NCI-H146 treated with DMSO at 0.1 percent for 48 hours (cell line): ENCODE measurements around the gene ACSF3.
"Not testable (repeated sequence)": the region's sequence is repeated elsewhere in the genome, so short reads cannot be mapped to it uniquely, and the experiment has no call there.

Experiments used
- DNase-seq: peaks from one replicate; lab custom pipeline; 2025; ENCODE audit not compliant: unreplicated experiment; lab: John Stamatoyannopoulos, UW

Gene ACSF3

DNA sequence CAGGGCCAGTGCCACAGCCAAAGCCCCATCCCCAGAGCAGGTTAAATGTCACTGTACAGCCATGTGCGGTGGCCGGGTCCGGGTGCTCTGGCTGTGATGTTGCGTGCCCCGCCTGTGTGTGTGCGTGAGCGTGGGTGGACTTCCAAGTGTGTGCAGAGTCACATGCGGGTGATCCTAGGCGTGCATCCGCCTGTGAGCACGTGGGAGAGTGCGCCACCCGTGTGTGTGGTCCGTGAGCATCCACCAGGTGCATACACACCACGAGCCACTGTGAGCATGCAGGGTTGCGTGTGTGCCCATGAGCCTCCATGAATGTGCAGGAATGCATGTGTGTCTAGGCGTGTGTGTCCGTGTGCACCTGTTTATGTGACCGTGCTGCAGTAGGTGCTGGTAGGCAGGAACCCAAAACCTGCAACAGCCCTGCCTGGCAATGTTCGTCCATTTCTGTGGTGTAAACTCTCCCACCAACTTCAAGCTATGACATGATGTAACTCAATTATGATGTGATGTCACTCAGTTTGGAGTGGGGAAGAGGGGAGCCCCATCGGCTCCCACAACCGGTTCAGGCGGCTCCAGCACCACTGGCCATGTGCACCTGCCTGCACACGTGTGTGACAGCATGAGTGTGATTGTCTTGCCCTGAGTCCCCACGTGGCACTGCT, 37.6 kb upstream of the ACSF3 start:
- no peak for DNase-seq

DNA sequence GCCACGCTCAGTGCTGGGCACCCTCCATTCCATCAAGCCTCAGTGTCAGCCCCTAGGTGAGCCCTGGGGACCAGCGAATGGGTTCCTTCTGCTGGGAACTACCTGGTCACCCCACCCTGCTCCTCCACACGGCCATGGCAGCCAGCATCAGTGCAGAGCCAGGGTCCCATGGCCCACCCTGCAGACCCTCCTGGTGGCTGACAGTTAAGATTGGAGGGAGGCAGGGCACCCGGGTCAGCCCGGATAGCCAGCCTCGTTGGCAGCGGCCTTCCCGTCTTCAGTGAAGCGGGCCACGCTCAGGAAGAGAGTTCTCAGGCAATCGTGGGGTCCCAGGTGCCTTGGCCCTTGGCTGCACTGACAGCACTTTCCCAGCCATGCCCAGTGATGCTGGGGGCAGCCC, 37.1 kb upstream of the ACSF3 start:
- DNase-seq = no peak

DNA sequence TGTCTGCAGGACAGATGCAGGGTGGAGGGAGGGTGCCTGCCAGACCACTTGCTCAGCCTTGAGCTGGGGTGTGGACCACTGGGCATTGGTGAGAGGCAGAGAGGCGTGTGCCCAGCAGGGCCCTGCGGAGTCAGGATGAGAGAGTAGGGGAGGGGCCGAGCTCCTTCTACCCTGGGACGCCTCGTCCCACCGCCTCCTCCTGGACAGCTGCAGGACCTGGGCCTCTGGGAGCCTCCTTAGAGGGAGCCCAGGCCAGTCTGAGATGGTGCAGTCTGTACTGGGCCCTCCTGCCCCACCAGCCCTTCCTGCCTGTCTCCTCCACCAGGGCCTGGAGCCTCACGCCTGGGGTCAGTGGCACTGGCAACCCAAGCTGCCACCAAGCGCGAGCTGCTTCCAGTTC, 35.9 kb upstream of the ACSF3 start:
- DNase-seq = no peak

DNA sequence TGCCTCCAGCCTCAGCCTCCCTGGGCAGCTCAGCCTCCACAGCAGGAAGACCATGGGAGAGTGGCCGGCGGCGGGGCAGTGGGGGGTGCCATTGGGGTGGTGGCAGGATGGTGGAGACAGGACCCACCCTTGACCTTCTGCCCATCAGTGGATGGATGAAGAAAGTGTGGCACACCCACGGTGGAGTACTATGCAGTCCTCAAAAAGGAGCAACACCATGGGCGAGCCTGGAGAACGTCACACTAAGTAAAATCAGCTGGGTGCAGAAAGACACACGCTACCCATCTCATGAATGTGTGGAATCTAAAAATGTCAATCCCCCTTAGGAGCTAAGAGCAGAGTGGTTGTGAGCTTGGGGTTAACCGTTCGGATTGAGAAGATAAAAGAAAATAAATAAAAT, 34.8 kb upstream of the ACSF3 start:
- no peak for DNase-seq

DNA sequence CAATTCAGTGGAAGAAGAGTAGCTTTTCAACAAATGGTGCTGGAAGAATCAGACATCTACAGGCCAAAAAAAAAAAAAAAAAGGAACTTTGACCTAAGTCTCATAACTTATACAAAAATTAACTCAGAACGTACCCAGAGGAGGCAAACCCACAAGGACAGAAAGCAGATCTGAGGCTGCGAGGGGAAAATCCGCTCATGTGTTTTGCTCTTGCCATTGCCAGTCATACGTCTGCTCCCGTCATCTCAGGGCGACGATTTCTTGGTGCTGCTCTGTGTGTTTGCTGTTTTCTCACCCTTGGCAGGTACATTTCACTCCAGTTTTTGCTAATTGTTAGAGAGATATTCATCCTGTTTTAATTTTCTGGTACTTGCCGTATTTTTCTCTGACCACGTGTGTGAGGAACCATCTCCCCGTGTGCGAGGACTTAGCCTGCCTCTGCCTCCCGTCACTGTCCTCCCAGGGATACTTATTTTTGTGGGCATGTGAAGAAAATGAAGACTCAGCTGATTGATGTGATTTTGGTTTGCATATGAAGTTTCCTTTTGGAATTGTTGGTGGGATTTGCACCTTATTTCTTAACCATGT, 33.4 kb upstream of the ACSF3 start:
- DNase-seq = no peak

DNA sequence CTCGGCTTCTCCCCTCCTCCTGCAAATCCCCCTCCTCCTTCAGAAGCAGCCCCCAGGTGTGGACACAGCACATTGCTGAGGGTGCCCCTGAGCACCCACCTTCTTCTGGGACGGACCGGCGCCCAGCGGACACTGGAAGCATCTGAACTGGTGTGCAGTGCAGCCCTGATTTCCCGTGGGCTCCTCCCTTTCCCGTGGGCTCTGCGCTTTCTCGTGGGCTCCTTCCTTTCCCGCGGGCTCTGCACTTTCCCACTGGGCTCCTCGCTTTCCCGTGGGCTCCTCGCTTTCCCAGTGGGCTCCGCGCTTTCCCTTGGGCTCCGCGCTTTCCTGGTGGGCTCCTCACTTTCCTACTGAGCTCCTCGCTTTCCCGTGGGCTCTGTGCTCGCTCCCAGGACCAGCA, 32.6 kb upstream of the ACSF3 start:
- no peak for DNase-seq

DNA sequence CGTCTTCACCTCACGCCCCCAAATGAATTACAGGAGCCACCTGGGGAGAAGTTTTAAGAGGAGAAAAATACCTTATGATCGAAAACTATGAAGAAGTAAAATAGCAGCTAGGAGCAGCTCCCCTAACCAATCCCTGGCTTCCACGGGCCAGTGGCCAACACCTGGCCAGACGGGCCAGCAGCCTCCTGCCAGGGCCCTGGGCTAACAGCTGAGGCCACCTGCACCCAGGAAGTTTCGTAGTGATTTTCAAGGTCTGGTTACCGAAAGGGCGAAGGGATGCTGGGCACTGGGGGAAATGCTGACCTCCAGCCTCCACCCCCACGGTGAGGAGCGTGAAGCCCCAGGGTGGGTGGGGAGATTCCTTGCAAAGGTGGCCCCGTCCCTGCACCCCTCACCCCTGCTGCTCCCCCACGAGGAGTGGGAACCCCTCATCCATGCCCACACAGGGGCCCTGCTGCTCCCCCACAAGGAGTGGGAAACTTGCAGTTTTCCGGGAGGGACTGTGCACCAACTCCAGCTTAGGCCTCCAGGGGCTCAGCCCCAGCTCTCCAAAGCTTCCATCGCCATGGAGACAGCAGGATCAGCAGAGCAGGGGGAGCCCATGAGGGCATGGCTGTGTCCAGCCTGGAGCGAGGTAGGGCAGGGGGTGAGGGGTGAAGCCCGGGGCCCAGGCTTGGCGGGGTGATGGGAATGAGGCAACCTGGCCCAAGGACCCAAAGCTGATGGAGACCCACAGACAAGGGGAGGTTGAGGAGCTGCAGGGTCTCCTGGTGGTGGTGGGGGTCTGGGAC, 31.9 kb upstream of the ACSF3 start:
- no peak for DNase-seq

DNA sequence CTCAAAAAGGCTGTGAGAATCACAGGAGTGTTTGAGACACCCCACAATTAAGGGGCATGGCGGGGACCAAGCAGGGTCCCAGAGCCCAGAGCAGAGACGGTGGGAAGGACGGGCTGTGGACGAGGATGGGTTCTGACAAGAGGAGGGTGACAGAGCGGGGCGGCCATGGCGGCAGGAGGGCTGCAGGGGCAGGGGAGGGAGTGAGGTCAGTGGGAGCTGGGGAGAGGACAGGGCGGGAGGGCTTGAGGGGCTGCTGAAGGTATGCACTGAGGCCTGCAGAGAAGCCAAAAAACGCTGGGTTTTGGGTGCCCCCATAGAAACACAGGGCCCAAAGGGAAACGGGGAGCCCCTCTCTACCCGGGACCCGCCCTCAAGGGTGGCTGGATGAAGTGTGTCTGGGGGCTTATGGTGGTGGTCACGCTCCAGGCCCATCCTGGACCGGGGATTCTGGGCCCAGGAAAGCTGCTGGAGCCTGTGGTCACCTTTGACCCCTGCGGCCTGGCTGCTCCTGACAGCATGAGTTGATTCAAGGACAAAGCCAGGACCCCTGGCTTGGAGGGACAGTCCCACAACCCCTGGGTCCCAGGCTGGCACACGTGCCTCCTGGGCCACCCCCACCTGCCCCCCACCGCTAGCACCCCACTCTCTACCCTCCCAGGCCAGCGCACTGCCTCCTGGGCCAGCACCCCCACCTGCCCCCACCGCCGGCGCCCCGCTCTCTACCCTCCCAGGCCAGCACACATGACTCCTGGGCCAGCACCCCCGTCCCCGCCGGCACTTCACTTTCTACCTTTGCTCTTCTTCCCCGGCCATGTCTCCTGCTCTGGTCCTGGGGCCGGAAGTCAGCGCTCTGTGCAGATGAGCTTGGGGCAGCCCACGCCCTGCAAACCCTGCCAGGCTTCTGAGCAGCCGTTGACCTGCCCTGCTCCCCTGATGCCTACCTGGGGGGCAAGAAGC, 31.0 kb upstream of the ACSF3 start:
- no peak for DNase-seq

DNA sequence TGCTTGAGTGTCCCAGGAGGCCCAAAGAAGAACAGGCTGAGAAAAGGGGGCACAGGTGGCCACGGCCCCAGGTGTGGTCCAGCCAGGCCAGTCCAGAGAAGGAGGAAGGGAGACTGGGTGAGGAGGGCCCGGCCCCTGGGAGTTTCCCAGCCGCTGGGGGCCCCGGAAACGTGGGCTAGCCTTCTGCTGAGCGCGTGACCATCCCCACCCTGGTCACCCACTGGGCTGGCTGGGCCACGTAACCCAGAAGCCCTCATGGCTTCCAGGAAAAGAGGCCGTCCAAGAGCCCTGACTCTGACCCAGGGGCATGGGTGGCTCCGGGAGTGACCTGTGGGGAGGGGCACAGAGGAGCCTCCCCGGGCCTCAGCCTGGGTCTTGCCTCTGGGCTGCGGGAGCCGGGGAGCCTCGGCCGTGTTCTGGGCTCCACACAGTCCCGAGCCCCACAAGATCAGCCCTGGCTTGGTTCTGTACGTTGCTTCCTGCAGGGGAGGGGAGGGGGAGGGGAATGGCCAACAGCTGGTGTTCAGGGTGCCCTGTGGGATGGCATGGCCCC, 29.8 kb upstream of the ACSF3 start:
- no peak for DNase-seq

DNA sequence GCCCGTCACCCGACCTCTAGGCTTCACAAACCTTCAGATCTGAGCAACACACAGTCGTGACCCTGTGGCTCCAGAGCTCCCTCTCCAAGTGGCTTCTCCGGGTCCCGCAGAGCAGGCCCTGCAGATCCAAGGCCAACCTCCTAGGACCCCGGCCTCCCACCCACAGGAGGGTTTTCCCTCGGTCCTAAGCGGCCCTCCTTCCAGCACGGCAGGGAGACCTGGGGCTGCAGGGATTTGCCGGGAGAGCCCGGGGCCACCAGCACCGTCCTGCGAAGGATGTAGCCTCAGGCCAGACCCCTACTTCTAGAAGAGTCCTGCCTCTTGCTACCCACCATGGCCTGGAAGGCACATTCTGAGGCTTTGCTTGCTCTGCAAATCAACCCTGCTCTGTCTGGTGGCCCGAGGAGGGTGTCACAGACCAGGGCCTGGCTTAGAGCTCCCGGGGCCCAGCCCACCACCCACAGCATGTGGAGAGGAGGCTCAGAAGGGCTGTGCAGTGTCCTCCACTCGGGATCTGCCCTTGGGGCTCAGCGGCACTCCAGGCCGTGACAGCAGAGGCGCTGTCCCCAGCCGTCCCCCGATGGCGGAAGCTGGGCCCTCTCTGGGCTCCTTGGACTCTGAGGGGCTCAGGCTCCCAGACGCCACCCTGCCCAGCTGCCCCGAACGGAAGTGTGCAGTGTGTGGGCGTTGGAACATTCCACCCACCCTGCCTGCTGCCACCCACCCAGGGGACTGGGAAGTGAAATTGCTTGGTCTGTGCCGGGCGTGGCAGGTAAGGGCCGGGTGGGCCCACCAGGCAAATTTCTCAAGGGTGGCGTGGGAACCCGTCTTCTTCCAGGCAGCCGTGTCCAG, 28.8 kb upstream of the ACSF3 start:
- DNase-seq = no peak

DNA sequence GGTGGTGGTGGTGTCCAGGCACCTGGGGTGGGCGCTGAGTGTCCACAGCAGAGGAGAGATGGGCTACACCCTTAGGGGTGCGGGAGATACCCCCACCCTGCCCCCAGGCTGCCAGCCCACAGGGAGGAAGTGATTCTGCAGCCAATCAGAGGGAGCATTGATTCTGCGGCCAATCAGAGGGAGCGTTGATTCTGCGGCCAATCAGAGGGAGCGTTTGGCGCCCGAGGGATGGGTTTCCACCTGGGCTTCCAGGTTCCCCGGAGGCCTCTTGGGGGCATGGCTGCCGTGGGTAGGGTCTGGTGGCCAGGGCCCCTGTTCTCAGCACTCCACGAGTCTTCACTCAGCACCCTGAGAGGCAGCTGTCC, 28.2 kb upstream of the ACSF3 start:
- no peak for DNase-seq

DNA sequence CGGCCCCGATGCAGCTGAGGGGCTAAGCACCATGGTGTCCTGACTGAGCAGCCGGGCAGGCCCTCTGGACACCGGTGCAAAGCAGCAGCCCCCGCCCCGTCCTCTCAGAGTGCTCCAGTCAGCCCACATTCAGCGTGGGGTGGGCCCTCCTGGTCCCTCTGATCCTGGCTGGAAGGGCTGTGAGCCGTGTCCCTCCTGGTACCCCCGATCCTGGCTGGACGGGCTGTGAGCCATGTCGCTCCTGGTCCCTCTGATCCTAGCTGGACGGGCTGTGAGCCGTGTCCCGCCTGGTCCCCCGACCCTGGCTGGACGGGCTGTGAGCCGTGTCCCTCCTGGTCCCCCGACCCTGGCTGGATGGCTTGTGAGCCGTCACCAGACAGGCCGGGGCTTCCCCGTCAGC, 26.9 kb upstream of the ACSF3 start:
- no peak for DNase-seq

DNA sequence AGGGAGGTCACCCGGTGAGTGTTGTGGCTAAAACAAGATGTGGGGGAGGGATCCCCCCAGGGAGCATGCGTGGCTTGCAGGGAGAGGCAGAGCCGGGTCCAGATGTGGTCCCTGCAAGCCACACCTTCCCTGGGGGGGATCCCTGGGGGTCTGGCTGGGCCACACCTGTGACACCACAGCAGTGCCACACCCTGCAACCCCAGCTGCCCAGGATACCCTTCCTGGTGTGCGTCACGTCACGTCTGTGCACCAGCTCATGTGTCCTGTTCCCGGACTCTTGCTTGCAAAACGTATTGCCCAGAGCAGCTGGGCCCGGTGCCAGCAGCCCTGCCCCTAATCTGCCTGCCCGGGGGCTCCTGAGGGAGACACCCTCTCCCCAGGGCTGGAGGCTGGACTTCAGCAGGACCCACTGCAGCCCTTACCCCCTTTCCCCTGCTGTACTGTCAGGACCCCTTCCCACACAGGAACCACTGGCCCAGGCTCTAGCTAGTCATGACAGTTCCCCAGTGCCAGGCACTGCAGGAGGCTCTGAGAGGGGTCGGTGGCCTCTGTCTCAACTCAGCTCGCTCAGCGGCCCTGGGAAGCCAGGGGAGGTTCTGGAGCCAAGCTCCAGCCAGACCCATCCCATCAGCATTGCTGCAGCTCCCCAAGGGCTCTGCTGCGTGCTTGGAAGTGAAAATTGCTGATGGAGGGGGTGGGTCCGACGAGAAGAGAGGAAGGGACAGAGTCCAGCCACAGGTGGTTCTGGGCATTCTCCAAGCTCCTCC, 25.8 kb upstream of the ACSF3 start:
- DNase-seq = no peak

DNA sequence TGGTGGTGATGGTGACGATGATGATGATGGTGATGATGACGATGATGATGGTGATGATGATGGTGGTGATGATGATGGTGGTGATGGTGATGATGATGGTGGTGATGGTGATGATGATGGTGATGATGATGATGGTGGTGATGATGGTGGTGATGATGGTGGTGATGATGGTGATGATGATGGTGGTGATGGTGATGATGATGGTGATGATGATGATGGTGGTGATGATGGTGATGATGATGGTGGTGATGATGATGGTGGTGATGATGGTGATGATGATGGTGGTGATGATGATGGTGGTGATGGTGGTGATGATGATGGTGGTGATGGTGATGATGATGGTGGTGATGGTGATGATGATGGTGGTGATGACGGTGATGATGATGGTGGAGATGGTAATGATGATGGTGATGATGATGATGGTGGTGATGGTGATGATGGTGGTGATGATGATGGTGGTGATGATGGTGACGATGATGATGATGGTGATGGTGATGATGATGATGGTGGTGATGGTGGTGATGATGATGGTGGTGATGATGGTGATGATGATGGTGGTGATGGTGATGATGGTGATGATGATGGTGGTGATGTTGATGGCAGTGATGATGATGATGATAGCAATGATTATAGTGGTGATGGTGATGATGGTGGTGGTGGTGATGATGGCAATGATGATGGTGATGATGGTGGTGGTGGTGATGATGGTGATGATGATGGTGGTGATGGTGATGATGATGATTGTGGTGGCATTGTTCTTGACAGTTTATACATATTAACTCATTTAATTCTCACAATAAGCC, 24.6 kb upstream of the ACSF3 start:
- not testable (repeated sequence) for DNase-seq

DNA sequence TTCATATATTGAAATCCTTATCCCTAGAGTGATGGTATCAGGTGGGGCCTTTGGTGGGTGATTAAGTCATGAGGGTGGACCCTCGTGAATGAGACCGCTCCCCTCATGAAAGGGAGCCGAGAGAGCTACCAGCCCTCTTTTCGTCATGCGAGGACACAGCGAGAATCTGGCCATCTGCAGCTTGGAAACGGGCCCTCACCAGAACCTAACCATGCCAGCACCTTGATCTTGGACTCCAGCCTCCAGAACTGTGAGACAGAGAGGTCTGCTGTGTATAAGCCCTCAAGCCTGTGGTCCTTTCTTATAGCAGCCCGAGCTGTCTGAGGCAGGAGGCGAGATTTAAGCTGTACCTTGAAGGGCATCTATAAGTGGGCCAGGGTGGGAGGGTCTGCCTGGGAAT, 23.7 kb upstream of the ACSF3 start:
- DNase-seq = no peak

DNA sequence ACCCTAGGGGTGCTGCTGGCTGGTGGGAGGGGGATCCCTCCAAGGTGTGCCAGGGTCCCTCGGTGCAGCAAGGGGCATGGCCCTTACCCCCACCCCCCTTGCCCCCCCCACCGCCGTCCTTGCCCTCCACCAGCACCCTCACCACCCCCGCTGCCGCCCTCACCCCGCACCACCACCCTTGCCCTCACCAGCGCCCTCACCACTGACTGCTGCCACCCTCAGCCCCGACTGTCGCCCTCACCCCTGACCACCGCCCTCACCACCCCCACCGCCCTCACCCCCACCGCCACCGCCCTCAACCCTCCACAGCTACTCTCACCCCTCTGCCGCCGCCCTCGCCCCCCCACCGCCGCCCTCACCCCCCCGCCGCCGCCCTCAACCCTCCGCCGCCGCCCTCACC, 23.1 kb upstream of the ACSF3 start:
- DNase-seq = no peak

DNA sequence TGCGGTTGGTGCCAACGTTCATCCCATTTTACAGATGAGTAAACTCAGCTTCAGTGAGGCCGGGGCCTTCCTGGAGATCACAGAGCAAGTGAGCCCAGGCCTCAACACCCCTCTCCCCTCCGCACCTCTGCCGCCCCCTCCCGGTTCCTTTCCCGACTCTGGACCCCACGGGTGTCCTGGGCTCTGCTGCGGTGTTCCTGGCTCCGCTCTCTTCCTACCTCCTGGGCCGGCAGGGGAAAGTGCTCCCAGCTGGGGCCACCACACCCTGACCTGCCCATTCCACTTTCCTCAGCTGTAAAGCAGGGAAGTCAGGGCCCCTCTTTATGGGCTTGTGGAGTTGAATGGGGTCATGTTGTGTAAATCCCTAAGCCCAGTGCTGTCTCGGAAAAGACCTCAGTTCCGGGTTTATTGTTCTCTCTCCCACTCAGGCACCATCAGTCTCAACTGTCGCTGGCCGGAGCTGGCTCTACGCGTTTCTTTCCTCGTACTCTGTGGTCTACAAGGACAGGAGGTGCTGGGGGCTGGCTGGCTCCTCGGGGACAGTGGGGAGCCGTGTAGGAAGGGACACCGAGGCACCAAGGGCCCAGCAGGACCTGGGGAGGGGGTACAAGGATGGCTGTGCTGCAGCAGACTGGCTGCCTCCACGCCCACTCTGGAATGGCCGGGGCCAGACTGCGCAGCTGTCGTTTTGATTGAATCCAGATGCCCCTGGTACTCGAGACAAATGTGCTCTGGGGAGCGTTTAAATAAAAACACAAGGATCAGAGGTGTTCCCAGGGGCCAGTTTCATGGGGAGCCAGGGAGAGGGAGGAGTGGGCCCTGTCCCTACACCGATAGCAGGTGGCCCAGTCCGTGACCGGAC, 21.7 kb upstream of the ACSF3 start:
- no peak for DNase-seq
